ENCODE results near the gene TGFBR2. TPM values are rescaled to one million over a fixed set of nuclear protein-coding genes. Genes with fewer than 3 reads are reported as not detected.

Gene TGFBR2
- total and polyA plus RNA-seq, 2 experiments from 2014 or later = 42.2 to 52.8 TPM

DNA sequence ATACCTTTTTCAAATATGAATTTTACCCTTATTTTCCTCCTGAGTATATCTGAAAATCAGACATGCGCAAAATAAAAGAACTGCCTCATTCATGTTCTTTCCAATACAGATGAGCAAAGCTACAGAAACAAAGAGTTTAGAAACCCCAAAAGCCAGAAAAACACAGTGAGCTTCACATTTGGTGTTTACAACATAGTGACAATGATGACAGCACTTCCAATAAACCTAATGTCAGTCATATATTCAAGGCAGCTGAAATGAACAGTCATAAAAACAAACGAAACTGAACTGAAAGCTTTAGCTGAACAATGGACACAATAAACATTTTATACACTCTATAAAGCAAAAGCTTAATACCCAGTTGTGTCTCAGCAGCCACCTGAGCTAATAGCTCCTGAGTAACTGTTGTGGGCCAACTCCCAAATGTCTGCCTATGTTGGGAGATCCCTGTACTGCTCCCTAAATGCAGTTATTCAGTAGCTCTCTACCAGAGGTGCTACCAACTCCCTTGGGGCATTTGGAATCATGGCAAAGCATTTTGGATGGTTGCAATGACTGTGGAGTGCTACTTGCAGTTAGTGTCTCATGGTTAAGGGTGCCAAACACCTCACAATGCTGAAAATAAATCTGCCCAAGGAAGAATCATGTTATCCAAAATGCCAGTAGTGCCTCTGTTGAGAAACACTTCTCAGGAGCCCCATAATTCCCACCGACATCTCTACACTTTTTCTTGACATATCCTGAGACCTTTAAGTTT is 131.5 kb downstream of the TGFBR2 start:
- no peak for TF ChIP-seq EZH2phosphoT487 (IDR thresholded peaks at IDR 0.05; ENCODE audit: low read depth, severe bottlenecking, unreplicated experiment)
- TF ChIP-seq EZH2 (IDR thresholded peaks at IDR 0.05; ENCODE audit: borderline replicate concordance) = no peak
- TF ChIP-seq, protein P1, sequence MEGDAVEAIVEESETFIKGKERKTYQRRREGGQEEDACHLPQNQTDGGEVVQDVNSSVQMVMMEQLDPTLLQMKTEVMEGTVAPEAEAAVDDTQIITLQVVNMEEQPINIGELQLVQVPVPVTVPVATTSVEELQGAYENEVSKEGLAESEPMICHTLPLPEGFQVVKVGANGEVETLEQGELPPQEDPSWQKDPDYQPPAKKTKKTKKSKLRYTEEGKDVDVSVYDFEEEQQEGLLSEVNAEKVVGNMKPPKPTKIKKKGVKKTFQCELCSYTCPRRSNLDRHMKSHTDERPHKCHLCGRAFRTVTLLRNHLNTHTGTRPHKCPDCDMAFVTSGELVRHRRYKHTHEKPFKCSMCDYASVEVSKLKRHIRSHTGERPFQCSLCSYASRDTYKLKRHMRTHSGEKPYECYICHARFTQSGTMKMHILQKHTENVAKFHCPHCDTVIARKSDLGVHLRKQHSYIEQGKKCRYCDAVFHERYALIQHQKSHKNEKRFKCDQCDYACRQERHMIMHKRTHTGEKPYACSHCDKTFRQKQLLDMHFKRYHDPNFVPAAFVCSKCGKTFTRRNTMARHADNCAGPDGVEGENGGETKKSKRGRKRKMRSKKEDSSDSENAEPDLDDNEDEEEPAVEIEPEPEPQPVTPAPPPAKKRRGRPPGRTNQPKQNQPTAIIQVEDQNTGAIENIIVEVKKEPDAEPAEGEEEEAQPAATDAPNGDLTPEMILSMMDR (IDR thresholded peaks at IDR 0.05; ENCODE audit: poor library complexity) = no peak
- no peak overlapping the region for H2AFZ ChIP-seq
- no peak overlapping the region for H3K4me3 ChIP-seq
- DNase-seq (ENCODE audit: low spot score) = no peak
- no peaks in the 10 kb centered on the region for H3K9me2 ChIP-seq (replicated peaks; ENCODE audit: insufficient read depth)
- H3K4me1 ChIP-seq (ENCODE audit: insufficient read depth) = no peaks in the 10 kb centered on the region
- H3K9me3 ChIP-seq (ENCODE audit: low read depth) = no peaks in the 10 kb centered on the region
- no peak overlapping the region for H3K27ac ChIP-seq
- no peaks in the 10 kb centered on the region for H3K27me3 ChIP-seq
- H3K36me3 ChIP-seq (replicated peaks; ENCODE audit: insufficient read depth, low read depth) = no peaks in the 10 kb centered on the region
- no peaks in the 10 kb centered on the region for H3K79me2 ChIP-seq
- no peaks in the 10 kb centered on the region for H4K20me1 ChIP-seq (ENCODE audit: insufficient read depth, poor library complexity, severe bottlenecking)
- H3K4me2 ChIP-seq = no peak overlapping the region
- WGBS (ENCODE audit: low lambda C conversion rate, missing lambda C conversion rate) = 75% methylated on average over 3 of the region's 3 CpGs

DNA sequence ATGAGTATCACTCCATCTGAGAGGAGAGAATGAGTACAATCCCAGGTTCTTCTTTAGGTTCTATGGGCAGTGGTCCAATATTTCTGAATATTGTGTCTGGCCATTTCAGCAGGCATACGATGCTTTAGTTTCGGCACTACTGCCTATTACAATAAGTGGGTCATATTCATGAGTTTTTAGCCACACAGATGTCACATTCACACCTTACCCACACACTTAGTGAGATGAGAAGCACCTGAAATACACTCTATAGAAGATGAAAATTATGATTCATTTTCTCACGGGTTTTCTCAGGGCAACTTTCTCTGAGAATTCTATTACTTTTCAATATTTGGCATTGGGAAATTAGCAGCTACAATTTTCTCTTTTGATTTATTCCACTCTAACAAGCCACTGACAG is 132.2 kb downstream of the TGFBR2 start:
- no peaks in the 10 kb centered on the region for H3K79me2 ChIP-seq
- H3K27me3 ChIP-seq = no peaks in the 10 kb centered on the region
- no peaks in the 10 kb centered on the region for H3K4me1 ChIP-seq (ENCODE audit: insufficient read depth)
- DNase-seq (ENCODE audit: low spot score) = no peak
- no peak overlapping the region for H3K4me3 ChIP-seq
- H3K9me2 ChIP-seq (replicated peaks; ENCODE audit: insufficient read depth) = no peaks in the 10 kb centered on the region
- H2AFZ ChIP-seq = no peak overlapping the region
- no peak overlapping the region for H3K4me2 ChIP-seq
- no peak overlapping the region for H3K27ac ChIP-seq
- H3K36me3 ChIP-seq (replicated peaks; ENCODE audit: insufficient read depth, low read depth) = no peaks in the 10 kb centered on the region
- WGBS (ENCODE audit: low lambda C conversion rate, missing lambda C conversion rate) = 91% methylated on average over 3 of the region's 3 CpGs
- H3K9me3 ChIP-seq (ENCODE audit: low read depth) = no peaks in the 10 kb centered on the region
- TF ChIP-seq, protein P1 (IDR thresholded peaks at IDR 0.05; ENCODE audit: poor library complexity) = no peak
- TF ChIP-seq EZH2phosphoT487 (IDR thresholded peaks at IDR 0.05; ENCODE audit: low read depth, severe bottlenecking, unreplicated experiment) = no peak
- TF ChIP-seq EZH2 (IDR thresholded peaks at IDR 0.05; ENCODE audit: borderline replicate concordance) = no peak
- H4K20me1 ChIP-seq (ENCODE audit: insufficient read depth, poor library complexity, severe bottlenecking) = no peaks in the 10 kb centered on the region

DNA sequence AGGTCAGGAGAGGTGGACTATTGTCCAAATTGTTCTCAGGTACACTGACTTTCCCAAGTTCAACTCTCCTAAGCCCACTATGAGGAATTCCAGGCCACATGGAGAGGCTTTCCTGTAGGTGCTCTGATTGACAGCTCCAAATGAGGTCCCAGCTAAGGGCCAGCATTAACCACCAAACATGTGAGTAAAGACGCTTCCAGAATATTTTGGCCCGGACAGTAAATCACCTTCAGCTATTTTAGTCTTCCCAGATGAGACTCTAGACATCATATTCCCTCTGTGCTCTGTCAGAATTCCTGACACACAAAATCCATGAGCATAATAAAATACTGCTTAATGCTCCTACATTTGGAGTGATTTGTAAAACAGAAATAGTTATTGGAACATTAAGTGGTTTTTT is 135.5 kb downstream of the TGFBR2 start:
- Histone ChIP-seq H2AFZ (no peak overlapping the region), H3K4me2 (no peak overlapping the region), H3K9me2 (replicated peaks; ENCODE audit: insufficient read depth) (no peaks in the 10 kb centered on the region), H3K4me3 (no peak overlapping the region), H3K36me3 (replicated peaks; ENCODE audit: insufficient read depth, low read depth) (no peaks in the 10 kb centered on the region), H3K79me2 (no peaks in the 10 kb centered on the region), H3K4me1 (ENCODE audit: insufficient read depth) (no peaks in the 10 kb centered on the region), H3K9me3 (ENCODE audit: low read depth) (no peaks in the 10 kb centered on the region), H4K20me1 (ENCODE audit: insufficient read depth, poor library complexity, severe bottlenecking) (no peaks in the 10 kb centered on the region), H3K27me3 (no peaks in the 10 kb centered on the region), H3K27ac (no peak overlapping the region)
- TF ChIP-seq EZH2 (IDR thresholded peaks at IDR 0.05; ENCODE audit: borderline replicate concordance) = no peak
- TF ChIP-seq, protein P1 (IDR thresholded peaks at IDR 0.05; ENCODE audit: poor library complexity) = no peak
- no peak for TF ChIP-seq EZH2phosphoT487 (IDR thresholded peaks at IDR 0.05; ENCODE audit: low read depth, severe bottlenecking, unreplicated experiment)
- DNase-seq (ENCODE audit: low spot score) = no peak
- WGBS (ENCODE audit: low lambda C conversion rate, missing lambda C conversion rate) = 79% methylated on average over 2 of the region's 2 CpGs
